Hematopoietic multipotent progenitor cell treated with erythropoietin and hydrocortisone succinate and interleukin-3 and kit ligand, for 8 days (in vitro differentiated cells): Measurements from ENCODE around the gene AFAP1.
A peak's percentile ranks its signal among the peaks of the same experiment; 100 is the strongest.

Experiments used
- DNase-seq: peaks from one replicate; pipeline ENCODE4 v3.0.0-alpha.2; 2015

The AFAP1 gene

GRCh38 chr4:7912826-7913225, 26.8 kb downstream of the AFAP1 start:
- no peak for DNase-seq

DNA sequence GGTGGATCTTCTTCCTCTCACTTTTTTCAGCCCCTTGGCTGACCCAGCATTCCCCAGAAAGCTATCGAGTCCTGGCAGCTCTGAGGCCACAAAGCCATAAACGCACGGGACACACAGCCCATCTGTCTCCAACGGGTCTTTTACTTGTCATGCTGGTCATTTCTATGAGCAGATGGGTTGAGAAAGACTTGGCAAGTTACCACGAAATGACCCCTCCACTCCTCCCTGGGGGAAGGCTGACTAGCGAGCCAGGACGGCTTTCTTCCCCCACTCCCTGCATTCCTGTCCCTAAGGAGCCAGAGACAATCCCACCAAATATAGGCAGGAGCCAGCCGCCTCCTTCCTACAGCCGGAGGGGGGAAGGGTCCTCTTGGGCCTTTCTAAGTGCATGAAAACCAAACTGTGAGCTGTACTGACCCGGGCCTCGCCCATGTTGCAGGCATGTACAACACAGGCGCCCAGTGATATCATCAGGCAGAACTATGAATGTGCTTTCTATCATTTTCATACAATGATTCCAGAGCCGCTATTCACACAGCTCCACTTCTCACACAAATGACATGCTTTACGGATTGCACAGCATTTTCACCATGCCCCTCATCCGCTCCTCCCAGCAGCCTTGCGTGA, 28.6 kb downstream of the AFAP1 start:
- DNase-seq = no peak

- no peak for DNase-seq
These were observed 29.3 kb downstream of the AFAP1 start for GRCh38 chr4:7910263-7910896.

DNA sequence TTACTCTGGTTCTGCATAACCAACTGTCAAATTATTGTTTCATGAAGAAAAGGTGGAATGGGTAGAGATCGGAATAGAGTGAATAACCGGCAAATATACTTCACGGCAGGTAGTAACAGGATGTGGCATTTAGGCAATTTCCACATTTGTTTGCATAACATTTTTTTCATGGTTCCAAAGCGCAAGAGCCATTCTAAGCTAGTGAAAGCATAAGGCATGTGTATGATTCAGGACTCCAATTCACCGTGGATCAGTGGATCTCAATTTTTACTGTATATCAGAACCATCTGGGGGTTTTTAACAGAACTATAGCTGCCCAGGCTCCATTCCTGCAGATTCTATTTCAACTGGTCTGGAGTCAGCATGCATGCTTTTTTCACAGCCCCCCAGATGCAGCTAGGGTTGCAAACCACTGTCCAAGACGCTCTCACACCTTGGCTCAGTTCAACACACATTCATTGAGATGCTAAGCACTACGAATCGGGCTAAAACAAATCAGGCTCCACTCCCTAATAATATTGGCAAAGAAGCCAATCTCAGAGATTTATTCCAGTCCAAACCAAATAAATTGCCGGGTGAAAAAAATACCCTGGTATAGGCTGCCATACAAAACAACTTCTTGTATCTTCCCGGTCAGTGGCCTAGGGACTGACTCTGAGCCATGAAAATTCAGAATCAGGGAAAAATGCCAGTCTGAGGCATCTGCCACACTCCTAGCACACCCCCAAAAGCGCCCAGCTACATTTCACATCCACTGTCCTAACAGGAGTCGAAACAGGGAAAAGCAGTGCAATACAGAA, 30.0 kb downstream of the AFAP1 start:
- no peak for DNase-seq

- DNase-seq = no peak
These were observed 31.0 kb downstream of the AFAP1 start for GRCh38 chr4:7908668-7909067.

DNA sequence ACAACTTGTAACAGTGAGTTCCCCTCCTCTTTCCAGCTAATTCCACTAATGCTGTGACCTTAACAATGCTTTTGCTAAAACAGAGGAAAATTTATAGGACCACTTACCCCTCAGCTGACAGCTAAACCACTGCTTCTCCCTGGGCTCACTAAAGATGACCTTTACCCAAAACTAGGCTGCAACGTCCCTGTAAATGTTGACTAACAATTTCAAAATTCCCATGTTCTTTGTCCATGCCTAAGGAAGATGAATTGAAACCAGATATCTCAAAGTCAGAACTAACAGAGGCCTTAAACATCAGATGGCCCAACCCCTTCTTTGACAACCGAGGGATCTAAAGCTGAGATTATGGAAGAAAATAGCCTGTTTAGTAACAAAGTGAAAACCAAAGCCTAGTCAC, 32.5 kb downstream of the AFAP1 start:
- DNase-seq = no peak

GRCh38 chr4:7906171-7906701, 33.4 kb downstream of the AFAP1 start:
- DNase-seq = peak; percentile 51

DNA sequence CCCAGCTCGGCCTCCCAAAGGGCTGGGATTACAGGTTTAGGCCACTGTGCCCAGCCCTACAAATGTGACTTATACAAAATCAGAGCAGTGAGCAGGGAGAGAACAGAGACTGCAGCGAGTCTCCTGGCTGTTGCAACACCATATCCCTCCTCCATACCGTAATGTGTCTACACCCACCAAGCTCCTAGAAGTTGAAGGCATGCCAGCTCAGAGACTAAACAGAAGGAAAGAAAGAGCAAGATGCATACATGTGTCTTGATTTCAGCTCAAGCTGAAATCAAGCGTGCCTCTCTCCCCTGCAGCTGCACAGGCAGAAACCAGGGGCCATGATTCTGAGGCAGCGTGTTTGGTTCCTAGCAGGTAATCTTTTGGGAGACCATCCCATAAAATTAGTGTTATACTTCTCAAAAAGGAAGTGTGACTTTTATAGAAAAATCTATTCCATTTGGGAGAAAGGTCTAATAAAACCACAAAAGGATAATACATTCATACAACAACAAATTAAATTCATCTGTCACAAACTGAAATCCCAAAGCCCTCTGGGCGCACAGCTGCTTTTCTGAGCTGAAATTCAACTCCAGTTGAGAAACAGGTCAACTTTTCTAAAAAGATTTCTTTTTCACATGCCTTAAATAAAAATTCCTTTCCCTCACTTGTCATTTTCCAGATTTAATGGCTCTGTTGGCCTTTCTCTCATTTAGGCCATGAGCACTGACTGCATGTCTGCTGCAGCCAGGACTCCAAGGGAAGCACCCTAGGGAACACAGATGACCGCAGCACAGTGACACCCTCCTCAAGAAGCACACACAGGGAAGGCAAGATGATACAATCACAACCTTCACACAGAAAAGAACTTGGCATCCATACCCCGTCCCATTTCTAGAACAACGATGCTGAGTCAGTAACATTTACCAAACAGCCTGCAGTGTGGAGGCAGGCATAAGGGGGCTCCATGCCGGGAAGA, 34.4 kb downstream of the AFAP1 start:
- no peak for DNase-seq

GRCh38 chr4:7903791-7904516, 35.7 kb downstream of the AFAP1 start:
- no peak for DNase-seq

GRCh38 chr4:7902826-7903225, 36.8 kb downstream of the AFAP1 start:
- DNase-seq = no peak

DNA sequence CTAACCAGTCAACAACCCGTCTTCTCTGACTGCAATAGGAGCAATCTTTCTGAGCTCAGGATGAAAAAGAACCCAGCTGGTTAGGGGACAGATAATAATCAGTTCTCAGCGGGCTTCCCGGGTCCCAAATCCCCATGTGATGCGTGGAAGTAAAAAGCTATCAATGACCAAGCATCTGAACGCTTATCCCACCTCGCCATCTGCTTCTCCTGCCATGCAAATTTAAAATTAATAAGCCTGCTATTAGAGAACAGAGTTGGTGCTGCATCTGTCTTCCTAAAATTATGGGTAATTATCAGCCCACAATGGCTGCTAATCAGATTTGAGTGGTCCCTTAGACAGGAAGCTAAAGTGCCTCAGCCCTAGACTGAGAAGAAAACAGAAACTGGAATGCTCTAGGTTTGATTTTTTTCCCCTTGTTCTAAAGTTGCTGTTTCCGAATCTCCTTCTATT, 37.5 kb downstream of the AFAP1 start:
- no peak for DNase-seq

DNA sequence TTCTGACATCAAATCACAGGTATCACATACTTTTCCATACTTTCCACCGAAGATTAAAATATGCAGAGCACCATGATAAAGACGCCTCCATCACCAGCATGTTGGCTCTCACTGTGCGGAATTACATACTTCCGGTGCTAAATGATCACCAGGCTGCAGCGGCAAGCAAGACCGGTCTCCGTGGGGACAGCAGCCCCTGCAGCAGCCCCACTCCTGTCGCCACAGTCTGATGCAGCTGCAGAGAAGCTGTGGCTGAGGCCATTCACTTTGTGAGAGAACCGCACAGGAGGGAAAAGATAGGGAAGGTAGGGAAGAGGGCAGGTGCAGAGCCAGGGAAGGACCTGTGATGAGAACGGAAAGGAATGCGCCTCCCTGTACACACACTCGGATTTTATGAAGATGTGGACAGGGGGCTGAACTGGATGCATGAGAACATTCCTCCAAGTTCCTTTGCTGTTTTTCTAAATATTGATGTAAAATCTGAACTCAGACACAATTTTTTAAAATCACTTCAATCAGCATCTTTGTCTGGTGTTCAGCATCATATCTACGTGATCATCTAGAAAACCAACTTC, 38.3 kb downstream of the AFAP1 start:
- no peak for DNase-seq

DNA sequence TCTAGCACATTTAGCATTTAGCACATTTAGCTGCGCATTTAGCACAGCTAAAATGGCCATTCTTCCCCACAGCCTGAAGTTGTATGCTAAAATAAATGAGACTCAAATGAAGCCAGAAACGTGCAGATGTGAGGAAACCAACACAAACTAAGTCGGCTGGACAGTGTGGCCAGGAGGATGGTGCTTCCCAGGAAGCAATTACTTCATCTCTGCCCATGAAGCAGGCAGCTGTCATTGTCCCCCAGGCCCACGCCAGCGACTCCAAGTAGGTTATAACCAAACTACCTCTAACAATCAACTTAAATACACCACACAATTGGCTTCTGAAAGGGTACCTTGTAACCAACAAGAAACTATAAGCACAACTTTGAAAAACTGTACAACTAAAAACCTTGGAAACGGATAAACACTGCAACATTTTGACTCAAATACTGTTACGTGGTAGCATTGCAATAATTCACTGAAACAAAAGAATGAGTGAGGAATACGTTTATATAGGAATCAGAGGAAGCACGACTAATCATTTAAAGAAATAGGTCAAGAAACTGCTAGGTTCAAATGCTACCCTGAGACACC, 39.2 kb downstream of the AFAP1 start:
- DNase-seq = no peak

- DNase-seq = no peak
These were observed 40.3 kb downstream of the AFAP1 start for GRCh38 chr4:7899184-7899869.

DNA sequence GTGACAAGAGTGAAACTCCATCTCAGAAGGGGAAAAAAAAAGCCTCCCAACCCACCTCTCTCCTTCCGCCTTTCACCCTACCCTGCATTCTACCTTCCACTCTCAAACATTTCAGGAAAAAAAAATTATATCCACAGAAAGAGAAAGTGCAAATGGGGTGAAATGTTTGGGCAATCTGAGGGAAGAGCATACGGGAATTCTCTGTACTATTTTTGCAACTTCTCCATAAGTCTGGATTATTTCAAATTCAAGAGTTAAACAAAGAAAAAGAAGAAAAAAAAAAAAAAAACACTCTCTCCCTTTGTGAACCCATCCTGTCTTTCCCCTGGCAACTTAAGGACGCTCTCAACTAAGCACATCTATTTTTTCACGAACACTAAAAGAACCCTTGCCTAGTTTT, 41.3 kb downstream of the AFAP1 start:
- no peak for DNase-seq

DNA sequence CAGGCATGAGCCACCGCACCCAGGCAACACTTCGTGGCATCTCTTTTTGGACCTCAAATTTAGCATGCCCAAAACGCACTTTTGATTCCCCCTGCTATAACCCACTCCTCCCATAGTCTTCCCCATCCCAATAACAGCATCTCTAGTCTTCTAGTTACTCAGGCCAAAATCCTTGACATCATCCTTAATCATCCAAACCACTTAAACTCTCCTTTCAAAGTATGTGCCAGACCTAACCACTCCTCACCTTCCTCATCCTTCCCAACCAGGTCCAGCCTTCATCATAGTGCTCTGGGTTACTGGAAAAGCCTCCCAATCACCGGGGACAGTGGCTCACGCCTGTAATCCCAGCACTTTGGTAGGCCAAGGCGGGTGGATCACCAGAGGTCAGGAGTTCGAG, 41.9 kb downstream of the AFAP1 start:
- DNase-seq = no peak

DNA sequence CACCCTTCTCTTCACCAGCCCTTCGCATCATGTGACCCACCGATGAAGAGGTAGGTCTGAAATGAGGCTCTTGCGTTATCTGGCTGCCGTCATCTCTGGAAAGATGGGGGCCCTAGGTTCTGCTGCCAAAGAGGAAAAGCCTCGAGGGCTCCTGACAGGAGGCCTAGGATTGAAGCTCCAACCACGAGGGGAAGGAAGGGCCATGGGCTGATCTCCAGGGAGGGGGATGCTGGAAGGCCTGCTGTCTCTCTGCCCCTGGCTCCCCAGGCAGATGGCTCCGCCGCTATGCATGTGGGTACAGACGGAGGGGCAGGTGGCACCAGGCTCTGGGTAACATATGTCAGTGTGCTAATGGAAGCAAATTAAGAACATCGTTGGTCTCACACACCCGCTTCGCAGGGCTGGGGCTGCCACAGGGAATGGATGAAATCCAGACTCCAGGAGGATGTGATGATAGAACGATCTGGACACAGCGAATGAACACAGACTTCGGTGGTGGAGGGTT, 44.9 kb downstream of the AFAP1 start:
- DNase-seq = no peak

DNA sequence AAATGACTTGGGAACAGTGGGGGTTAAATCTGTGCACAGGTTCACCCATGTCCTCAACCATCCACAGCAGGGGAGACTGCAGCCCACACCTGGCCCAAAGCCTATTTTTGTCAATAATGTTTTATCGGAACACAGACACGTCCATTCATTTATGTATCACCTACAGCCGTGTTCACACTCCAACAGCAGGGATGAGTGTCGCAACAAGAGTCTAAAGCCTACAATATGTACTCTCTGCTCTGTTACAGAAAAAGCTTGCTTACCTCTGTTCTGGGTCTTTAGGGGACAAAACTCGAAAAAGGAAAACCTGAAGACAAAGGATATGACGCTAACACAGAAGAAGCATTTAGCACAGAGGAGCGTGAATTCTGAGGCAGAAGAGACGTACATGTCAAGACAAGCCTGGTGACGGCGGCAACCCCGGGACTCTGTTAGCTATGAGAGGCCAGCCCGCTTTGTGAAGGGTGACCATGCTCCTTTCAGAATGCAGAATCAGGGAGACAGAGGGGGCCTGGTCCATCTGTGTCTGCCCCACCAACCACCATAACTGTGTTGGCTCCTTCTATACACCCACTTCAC, 45.5 kb downstream of the AFAP1 start:
- no peak for DNase-seq

DNA sequence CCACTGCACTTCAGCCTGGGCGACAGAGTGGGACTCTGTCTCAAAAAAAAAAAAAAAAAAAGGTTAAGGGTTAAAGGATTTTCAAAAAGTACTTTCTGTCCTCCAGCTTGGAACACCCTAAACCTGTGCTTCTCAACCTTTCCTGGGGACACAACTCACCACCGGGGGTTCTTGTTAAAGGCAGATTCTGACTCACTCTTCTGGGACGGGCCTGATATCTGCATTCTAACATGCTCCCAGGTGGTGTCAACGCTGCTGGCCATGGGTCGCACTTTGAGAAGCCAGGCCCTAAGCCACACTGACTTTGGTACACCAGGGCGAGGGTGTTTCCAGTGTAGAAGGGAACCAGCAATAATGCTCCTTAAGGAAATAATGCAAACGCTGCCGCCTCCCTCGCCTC, 46.1 kb downstream of the AFAP1 start:
- DNase-seq = no peak
